Measurements from ENCODE around the gene CDC42BPB.

- TF ChIP-seq CTCF (IDR thresholded peaks at IDR 0.05 in 4 of 5, conservative IDR thresholded peaks at IDR 0.05 in 1 of 5) (no peak), POLR2A (IDR thresholded peaks at IDR 0.05) (no peak)
Observed at GRCh38 chr14:103070971-103071542, 13.7 kb upstream of the CDC42BPB start.

Measured in gastrocnemius medialis (tissue), 4 donors.